HG03280 (cell line): ENCODE measurements around the gene CASKIN1.
A peak's percentile ranks its signal among the peaks of the same experiment; 100 is the strongest.

Experiments used
- ATAC-seq: cut with Tn5 transposase; IDR thresholded peaks from one replicate; pipeline ENCODE4 v1.9.1; 2021; ENCODE audit warnings: mild to moderate bottlenecking, moderate library complexity; ENCODE audit not compliant: unreplicated experiment

The CASKIN1 gene

DNA sequence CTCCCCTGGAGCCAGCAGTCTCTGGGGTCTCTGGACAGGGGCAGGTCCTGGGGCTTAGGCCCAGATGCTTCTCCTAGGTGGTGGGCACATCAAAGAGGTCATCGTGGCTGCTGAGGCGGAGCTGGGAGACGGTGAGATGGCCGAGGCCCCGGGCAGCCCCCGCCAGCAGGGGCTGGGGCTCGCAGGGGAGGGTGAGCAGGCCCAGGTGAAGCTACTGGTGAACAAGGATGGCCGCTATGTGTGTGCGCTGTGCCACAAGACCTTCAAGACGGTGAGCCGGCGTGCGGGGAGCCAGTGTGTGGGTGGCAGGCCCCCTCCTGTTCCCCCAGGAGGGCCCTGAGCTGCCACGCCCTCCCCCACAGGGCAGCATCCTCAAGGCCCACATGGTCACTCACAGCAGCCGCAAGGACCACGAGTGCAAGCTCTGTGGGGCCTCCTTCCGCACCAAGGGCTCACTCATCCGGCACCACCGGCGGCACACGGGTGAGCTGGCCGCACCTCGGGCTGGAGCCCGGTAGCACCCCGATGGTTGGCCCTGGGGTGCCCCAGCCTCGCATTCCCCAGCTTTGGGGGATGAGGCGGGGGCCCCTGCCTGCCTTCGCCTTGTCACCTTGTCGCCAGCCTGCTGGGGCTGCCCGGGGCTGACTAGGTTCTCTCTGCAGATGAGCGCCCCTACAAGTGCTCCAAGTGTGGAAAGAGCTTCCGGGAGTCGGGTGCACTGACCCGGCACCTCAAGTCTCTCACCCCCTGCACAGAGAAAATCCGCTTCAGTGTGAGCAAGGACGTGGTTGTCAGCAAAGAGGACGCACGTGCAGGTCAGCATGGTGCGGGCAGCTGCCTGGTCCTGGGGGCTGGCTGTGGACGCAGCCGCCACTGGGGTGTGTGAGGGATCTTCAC lies 35.9 kb upstream of the CASKIN1 start:
- ATAC-seq: no peak

DNA sequence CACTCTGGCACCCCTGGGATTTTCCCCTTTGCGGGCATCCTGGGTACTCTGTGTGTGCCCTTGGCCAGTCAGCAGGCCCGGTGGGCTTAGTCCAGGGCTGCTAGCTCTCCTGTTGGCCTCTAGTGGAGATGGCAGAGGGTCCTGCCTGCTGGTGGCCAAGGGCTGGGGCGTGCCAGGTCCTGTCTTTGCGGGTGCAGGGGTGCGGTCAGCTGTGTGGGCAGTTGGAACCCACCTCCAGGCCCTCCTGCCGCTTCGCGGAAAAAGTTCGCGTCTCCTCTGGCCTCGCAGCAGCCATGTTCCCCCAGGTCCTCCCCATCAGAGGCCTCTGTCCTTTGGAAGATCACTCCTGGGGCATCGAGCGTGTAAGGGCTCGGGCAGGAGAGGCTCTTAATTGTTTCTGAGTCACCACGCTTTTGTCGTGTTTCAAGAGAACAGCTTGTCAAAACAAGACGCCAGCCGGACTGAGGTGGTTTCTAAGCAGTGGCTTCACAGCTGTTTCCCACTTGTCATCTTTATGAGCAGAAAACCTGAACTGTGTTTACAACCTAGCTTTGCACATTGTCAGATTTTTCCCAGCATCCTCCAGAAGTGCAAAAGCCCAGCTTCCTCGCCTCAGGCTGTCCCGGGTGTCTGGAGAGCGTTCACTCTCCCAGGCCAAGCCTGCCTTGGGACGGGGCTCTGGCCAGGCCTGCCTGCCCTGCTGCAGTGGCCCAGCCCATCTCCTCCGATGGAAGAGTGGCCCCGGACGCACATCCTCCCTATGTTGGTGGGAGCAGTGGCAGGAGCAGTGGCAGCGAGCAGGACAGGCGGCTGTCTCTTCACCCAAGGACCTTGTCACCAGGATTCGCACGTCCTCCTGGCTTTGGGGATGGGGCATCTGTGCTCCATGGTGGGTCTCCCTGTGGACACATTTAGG lies 34.9 kb upstream of the CASKIN1 start:
- no peak for ATAC-seq

DNA sequence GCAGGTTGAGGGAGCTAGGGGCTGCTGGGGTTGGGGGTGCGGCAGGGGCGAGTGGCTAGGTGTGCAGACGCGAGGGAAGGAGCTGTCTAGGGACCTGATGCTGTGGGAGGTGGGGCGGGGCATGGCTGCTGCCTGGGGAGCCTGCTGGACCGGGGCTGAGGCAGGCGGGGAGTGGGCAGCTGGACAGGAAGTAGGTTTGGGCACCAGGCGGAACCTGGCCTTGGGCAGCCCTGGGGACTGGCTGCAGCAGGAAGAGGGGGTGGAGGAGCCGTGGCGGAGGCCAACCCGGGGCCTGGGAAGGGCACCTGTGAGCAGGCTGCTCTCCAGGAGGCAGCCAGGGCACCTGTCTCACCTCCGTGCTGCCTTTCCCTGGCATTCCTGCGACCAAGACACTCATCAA lies 34.0 kb upstream of the CASKIN1 start:
- no peak for ATAC-seq

- ATAC-seq: no peak
These were observed 33.3 kb upstream of the CASKIN1 start for GRCh38 chr16:2229632-2230250.

DNA sequence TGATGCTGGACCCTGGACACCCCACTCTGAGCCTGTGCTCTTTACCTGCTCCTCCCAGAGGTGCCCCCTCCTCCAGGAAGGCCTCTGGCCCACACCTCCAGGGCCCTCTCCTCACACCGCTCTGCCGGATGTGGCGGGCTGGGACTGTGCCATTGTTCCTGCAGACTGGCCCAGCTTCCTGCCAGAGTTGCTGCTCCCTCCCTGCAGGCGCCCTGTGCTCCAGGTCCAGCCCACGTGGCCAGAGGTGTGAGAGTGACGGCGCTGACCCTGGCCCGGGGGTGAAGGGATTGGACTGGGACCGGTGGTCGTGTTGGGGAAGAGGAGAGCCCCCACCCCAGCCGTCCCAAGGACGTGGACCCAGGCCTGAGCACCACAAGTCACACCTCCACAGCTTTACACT lies 32.7 kb upstream of the CASKIN1 start:
- no peak for ATAC-seq

DNA sequence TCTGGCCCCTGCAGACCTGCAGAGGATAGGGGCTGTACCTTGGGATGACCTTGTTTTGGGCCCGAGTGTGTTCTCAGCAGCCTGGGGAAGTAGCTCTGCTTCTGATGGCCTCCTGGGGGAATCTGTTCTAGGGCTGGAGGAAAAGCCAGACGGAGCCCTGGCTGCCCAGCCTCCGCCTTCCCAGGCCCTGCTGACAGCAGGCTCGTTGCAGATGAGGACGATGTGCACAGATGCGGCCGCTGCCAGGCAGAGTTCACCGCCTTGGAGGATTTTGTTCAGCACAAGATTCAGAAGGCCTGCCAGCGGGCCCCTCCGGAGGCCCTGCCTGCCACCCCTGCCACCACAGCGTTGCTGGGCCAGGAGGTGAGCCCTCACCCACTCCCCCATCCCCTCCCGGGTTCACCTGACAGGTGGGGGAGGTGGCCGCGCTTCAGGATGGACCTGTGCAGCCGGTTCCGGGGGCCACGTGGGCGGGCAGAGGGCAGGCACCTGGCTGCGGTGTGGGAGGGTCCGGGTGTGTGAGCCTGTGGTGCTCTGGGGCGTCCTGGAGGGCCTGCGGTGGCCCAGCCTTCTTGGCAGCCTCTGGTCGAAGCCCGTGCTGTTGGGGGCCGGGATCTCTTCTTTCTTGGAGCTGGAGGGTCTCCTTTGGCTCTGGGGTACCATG lies 31.9 kb upstream of the CASKIN1 start:
- ATAC-seq: no peak

DNA sequence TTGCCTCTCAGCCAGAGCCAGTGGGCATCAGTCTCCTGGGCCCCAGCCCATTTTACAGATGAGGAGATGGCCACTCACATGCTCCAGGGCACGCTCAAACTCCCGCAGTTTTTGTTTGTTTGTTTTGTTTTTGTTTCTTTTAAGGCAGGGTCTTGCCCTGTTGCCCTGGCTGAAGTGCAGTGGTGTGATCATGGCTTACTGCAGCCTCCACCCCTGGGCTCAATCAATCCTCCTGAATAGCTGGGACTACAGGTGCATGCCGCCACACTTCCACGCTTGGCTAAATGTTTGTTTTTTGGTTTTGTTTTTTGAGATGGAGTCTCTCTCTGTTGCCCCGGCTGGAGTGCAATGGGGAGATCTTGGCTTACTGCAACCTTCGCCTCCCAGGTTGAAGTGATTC lies 30.5 kb upstream of the CASKIN1 start:
- ATAC-seq: no peak

DNA sequence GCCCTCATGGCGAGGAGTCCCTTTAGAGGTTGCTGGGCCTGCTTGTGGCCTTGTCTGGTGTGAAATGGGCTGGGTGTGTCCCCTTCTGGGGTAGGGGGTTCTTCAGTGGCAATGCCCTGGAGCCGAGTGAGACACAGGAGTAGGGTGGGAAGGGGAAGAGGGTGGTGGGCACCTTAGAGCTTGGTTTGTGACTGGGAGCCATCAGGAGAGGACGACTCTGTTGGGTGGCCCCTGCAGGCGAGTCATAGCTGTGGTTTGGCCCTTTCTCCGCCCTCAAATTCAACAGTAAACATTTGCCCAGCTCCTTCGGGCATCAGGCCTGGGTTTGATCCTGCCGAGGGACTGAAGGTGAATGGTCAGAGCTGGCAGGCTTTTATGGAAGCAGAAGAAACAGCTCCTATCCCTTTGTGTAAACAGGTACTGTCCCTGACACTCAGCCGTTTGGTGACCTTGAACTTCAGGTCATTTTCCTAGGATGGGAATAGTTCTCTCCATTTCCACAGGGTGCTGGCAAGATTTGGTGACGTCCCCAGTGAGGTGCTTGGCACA lies 29.9 kb upstream of the CASKIN1 start:
- no peak for ATAC-seq

DNA sequence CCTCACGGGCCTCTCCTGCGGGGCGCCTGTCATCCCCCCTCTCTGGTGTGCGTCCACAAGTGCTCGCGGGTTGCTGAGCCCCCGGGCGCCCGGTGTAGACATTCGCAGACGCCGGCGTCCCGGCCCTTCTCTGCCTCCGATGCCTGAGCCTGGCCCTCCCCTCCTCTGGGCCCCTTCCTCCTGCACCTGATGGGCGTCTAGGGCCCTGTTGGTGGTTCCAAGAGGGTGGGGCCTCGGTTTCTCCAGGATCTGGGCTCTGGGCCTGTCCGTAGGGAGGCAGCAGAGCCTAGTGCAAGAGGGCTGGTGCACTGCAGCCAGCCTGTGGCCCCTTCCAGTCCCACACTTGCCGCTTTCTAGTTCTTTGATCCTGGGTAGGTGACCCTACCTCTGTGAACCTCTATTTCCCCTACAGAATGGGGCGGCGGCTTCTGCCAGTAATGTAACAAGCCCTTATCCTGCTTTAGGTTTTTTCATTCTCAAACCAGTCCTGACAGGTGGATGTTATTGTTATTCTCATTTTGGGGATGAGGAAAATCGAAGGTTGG lies 27.6 kb upstream of the CASKIN1 start:
- peak; percentile 10 for ATAC-seq

DNA sequence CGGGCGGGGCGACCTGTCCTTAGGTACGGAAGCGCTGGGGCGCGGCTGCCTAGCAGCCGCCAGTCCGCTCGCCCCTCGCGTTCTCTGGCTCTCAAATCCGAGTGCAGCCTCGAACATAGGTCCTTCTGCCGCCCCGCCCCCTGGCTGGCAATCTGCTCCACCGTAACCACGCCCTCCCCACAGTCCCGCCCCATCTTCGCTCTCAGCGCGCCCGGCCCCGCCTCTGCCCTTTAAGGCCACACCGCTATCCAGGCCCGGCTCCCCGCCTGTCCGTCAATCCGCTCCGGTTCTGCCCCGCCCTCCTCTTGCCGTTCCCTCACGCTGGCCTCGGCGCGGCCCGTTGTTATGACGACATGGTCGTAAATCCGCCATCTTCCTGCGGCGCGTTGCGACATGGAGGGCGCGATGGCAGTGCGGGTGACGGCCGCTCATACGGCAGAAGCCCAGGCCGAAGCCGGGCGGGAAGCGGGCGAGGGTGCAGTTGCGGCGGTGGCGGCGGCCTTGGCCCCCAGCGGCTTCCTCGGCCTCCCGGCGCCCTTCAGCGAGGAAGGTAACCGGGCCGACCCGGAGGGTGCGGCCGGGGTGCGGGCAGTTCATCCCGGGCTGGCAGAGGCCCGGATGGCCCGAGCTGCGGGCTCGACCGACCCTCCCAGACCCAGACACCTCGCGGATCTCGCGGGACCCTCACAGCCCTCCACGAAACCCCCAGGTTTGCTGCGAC lies 27.0 kb upstream of the CASKIN1 start, which contains the start of gene E4F1:
Gene E4F1 (plus strand): TSS at position 371 of the 721 bp plus-strand sequence. CDS start 23 bp downstream, at position 394.
- ATAC-seq: peak; percentile 97

DNA sequence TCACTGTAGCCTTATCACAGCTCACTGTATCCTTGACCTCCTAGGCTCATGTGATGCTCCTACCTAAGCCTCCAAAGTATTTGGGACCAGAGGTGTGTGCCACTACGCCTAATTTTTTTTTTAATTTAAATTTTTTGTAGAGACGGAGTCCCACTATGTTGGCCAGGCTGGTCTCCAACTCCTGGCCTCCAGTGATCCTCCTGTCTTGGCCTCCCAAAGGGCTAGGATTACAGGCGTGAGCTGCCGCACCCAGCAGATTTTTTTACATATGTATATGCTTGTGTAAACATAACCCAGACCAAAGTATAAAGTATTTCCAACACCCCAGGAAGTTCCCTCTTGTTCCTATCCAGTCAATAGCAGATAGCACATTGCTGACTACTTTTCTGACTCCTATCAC lies 19.9 kb upstream of the CASKIN1 start:
- ATAC-seq: no peak

- peak; percentile 88 for ATAC-seq
These were observed 18.2 kb upstream of the CASKIN1 start, which contains the start of gene PGP for GRCh38 chr16:2214719-2214968. TSS of gene PGP (minus strand) at chr16:2214840. CDS start at chr16:2214777, 63 bp downstream.

DNA sequence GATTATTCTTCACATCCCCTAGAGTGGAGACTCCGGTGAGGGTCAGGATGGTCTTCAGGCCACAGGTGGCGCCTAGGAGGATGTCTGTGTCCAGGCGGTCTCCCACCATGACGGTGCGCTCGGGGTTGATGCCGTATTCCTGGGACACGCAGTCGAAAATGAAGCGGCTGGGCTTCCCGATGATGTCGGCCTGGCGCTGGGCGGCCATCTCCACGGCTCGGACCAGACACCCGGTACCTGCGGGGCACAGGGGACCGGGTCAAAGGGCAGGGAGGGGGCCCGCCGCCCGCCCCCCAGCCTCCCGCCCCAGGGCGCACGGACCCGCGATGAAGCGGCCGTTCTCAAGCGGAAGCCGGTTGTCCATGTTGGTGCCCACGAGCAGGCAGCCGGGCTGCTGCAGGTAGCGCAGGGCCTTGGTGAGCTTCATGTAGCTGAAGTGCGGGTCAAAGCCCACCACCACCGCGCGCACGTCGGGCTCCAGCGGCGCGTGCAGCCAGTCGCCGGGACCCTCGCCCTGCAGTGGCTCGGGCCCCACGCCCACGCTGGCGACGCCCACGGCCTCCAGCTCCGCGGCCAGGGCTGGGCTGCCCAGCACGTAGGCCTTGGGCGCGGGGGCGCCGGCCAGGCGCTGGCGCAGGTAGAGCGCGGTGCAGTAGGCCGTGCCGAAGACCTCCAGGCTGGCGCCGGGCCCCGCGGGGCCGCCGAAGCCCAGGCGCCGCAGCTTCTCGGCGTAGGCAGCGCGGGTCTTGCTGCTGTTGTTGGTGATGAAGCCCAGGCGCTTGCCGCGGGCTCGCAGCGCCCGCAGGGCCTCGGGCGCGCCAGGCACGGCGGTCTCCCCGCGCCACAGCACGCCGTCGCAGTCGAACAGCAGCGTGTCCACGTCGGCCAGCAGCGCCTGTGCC lies 17.7 kb upstream of the CASKIN1 start:
- peak; percentile 2 for ATAC-seq

DNA sequence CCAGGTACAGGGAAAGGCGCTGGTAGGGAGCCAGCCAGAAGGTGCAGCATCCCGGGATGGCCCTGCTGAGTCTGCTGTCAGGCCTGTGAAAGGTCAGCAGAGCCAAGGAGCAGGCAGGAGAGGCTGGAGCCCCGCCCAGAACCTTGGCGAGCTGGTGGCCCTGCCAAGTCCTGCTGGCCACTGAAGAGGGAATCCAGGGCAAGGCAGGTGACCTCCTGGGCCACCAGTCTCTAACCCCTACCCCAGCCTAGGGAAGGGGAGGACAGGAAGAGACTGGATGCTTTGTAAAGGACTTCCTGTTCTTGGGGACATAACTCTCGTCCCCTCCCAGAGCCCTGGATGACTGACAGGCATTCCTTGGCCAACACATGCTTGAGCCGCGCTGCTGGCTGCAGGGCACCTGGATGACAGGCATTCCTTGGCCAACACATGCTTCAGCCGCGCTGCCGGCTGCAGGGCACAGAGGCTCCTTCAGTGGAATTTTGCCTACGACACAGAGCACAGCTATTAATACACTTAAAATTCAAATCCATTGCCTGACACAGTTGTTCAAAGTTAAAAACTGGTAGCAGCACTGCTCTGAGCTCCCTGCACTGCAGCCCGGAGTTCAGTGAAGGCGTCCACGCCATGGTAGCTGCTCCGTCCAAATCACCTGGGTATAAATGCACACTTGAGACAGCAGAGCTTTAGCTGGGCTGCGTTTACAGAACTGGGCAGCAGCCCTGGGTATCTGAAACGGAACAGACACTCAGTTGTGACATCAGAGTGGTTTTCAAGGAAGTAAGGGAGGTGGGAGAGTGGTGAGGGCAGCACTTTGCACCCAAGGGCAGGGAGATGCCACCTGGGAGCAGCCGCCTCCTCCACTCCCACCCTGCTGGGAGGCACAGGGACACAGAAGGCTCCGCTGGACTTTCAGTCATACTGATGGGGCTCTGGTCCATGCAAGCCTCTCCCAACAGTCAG lies 16.2 kb upstream of the CASKIN1 start:
- no peak for ATAC-seq

DNA sequence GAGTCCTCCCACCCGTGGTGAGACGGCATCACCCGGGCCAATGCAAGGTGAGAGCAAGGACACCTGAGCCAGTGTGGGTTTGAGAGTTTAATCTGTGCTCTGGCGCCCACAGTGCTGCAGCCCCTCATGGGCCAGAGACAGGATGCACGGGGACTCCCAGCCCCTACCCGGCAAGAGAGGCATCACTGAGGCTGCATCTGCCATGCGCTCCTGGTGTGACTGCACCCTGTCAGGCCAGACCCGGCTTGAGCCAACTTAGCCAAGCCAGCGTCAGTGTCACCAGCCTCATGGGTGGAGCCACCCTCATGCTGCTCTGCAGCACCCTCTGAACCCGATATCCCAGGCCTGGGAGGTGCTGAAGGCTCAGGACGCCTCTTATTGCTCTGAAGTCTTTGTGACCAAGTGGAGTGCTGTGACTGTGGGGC lies 15.5 kb upstream of the CASKIN1 start:
- no peak for ATAC-seq

GRCh38 chr16:2210386-2211365 lies 14.3 kb upstream of the CASKIN1 start, which contains the start of gene BRICD5:
TSS of gene BRICD5 (minus strand) at chr16:2210863. CDS start at chr16:2210833, 30 bp downstream.
- no peak for ATAC-seq
